ENCODE measurements around the gene SPC24. TPM values are rescaled to one million over a fixed set of nuclear protein-coding genes. Genes with fewer than 3 reads are reported as not detected.

SPC24 gene
- polyA plus RNA-seq, 1 of the 3 experiments (the other 2 are of a cell fraction), result 18.9 TPM

GRCh38 chr19:11096210-11096841 lies 59.3 kb downstream of the SPC24 start:
- H3K27ac ChIP-seq (ENCODE audit: low read depth in 2 of 2, low read length in 1 of 2), result peak overlapping the region in 1 of 2 experiments; percentile 78; a peak in 2 of 4 replicates

More at GRCh38 chr19:11096210-11096841, 59.3 kb downstream of the SPC24 start:
- 0 out of 2 replicates have a peak overlapping the region, but pooled peaks have one; percentile 58 for H3K4me2 ChIP-seq
- H3F3A ChIP-seq (replicated peaks; ENCODE audit: insufficient read depth), result peaks cover 43% of the 10 kb centered on the region
- POLR2A ChIA-PET, result no interaction called here
- no peak overlapping the region for H3K9ac ChIP-seq
- peaks cover 0 to 23% of the 10 kb centered on the region in 2 experiments for H3K36me3 ChIP-seq (replicated peaks in 1 of 2; ENCODE audit: control insufficient read depth in 1 of 2, insufficient read depth in 2 of 2, low read length in 1 of 2)
- no peak for TF ChIP-seq EP300 (IDR thresholded peaks at IDR 0.05; ENCODE audit: borderline replicate concordance in 1 of 2, low read depth in 1 of 2, low read length in 1 of 2)
- no peak for TF ChIP-seq RAD21 (IDR thresholded peaks at IDR 0.05; ENCODE audit: low read length)
- TF ChIP-seq TEAD4 (IDR thresholded peaks at IDR 0.05; ENCODE audit: borderline replicate concordance, insufficient read depth), result no peak
- TF ChIP-seq FOSL2 (IDR thresholded peaks at IDR 0.05; ENCODE audit: borderline replicate concordance, low read depth), result peak; percentile 15; the same call in 1 of the 2 replicates
- peak; percentile 39; the same call in 1 of the 2 replicates for TF ChIP-seq YY1 (IDR thresholded peaks at IDR 0.05; ENCODE audit: low read depth)
- TF ChIP-seq FOXJ3 (CRISPR knock-in tag; IDR thresholded peaks at IDR 0.05), result no peak
- no peak for TF ChIP-seq GATA2 (CRISPR knock-in tag; IDR thresholded peaks at IDR 0.05)
- TF ChIP-seq USF1 (IDR thresholded peaks at IDR 0.05; ENCODE audit: borderline replicate concordance, low read depth), result no peak
- TF ChIP-seq IRF3 (IDR thresholded peaks at IDR 0.05; ENCODE audit: low read depth, low read length), result no peak
- TF ChIP-seq EZH2phosphoT487 (IDR thresholded peaks at IDR 0.05; ENCODE audit: borderline replicate concordance, low read depth), result no peak
- TF ChIP-seq MAX (IDR thresholded peaks at IDR 0.05; ENCODE audit: low read depth), result no peak
- DNase-seq, result no peak
- no peak overlapping the region for H2AFZ ChIP-seq (ENCODE audit: low read depth)
- H3K4me3 ChIP-seq (ENCODE audit: low read depth in 2 of 2, low read length in 1 of 2), result no peak overlapping the region
- H3K9me2 ChIP-seq, result no peaks in the 10 kb centered on the region
- WGBS (ENCODE audit: low lambda C conversion rate), result 86% methylated on average over 10 of the region's 10 CpGs
- H4K20me1 ChIP-seq (ENCODE audit: insufficient read depth), result no peaks in the 10 kb centered on the region; the same call in 1 of the 2 replicates
- H3K79me2 ChIP-seq (ENCODE audit: insufficient read depth), result peaks cover 91% of the 10 kb centered on the region
- no peaks in the 10 kb centered on the region; the same call in 1 of the 2 replicates for H3K9me3 ChIP-seq
- no peaks in the 10 kb centered on the region for H3K27me3 ChIP-seq (ENCODE audit: insufficient read depth)
- CTCF ChIA-PET, result interaction anchor here (1.6 kb wide), 1 partner anchor 30 kb away, joined by 7 read pairs; no protein-coding TSS in a partner anchor
- peaks cover 4 to 28% of the 10 kb centered on the region in 2 experiments; a peak in 2 of 4 replicates for H3K4me1 ChIP-seq (ENCODE audit: control insufficient read depth in 1 of 2, insufficient read depth in 2 of 2, low read depth in 1 of 2, low read length in 1 of 2)

Other genes starting within 250 kb of the SPC24 start
- gene YIPF2, start 227.1 kb downstream of the SPC24 start, polyA plus RNA-seq (2012; rRNA removed), result 61.3 and 62.5 TPM in 2 replicates
- gene TIMM29, start 227.0 kb downstream of the SPC24 start, polyA plus RNA-seq (2012; rRNA removed), result 11.7 and 12.5 TPM in 2 replicates
- 48.3 and 90.7 TPM in 2 replicates for gene SMARCA4, start 194.8 kb downstream of the SPC24 start, polyA plus RNA-seq (2012; rRNA removed)
- gene LDLR, start 66.3 kb downstream of the SPC24 start, polyA plus RNA-seq (2012; rRNA removed), result 20.7 and 25.1 TPM in 2 replicates
- gene KANK2, start 41.8 kb upstream of the SPC24 start, polyA plus RNA-seq (2012; rRNA removed), result 63.9 and 92.4 TPM in 2 replicates
- 0.21 TPM in 1 of 2 replicates, not detected in the other for gene ANGPTL8, start 83.8 kb upstream of the SPC24 start, polyA plus RNA-seq (2012; rRNA removed)
- 14.0 and 18.3 TPM in 2 replicates for gene DOCK6, start 106.7 kb upstream of the SPC24 start, polyA plus RNA-seq (2012; rRNA removed)
- gene TSPAN16, start 140.4 kb upstream of the SPC24 start, polyA plus RNA-seq (2012; rRNA removed), result not detected in 2 replicates
- gene RAB3D, start 183.9 kb upstream of the SPC24 start, polyA plus RNA-seq (2012; rRNA removed), result 25.0 and 27.0 TPM in 2 replicates
- gene TMEM205, start 190.5 kb upstream of the SPC24 start, polyA plus RNA-seq (2012; rRNA removed), result 209 and 219 TPM in 2 replicates
- gene CCDC159, start 190.7 kb upstream of the SPC24 start, polyA plus RNA-seq (2012; rRNA removed), result 25.2 and 30.1 TPM in 2 replicates
- 18.9 and 26.2 TPM in 2 replicates for gene PLPPR2, start 199.7 kb upstream of the SPC24 start, polyA plus RNA-seq (2012; rRNA removed)
- gene SWSAP1, start 218.9 kb upstream of the SPC24 start, polyA plus RNA-seq (2012; rRNA removed), result 2.8 and 3.0 TPM in 2 replicates
- gene EPOR, start 228.5 kb upstream of the SPC24 start, polyA plus RNA-seq (2012; rRNA removed), result 15.4 and 16.8 TPM in 2 replicates